ENCODE data around the gene DCST2. TPM values are rescaled to one million over a fixed set of nuclear protein-coding genes. Genes with fewer than 3 reads are reported as not detected.
"Not testable (repeated sequence)": the region's sequence is repeated elsewhere in the genome, so short reads cannot be mapped to it uniquely, and the experiment has no call there.

DCST2 gene
- total RNA-seq, 4 donors from 2014 or later, result 0.07 to 1.6 TPM; not detected in 2

DNA sequence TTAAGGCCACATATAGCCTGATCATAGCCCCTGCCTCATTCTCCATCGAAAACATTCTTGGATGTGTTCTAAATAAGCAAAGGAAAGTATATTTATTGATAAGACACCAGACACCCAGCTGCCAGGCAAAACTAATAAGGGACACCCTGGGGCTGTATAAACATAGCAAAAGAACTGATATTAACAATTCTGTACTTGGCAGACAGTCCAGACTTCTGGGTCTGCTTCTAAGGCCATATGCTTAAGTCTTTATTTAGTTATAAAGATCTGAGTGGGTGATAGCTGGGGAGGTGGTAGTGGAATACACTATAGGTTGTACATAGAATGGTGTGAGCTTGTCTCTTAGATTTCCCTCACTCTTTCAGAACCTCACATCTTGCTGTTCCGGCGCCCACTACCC, 55.2 kb downstream of the DCST2 start:
- no peak for DNase-seq
- Histone ChIP-seq H3K27ac (no peak overlapping the region), H3K36me3 (no peaks in the 10 kb centered on the region), H3K4me1 (no peaks in the 10 kb centered on the region), H3K27me3 (no peaks in the 10 kb centered on the region), H3K4me3 (no peak overlapping the region), H3K9me3 (no peaks in the 10 kb centered on the region)
- no peak for TF ChIP-seq POLR2A (IDR thresholded peaks at IDR 0.05)
- TF ChIP-seq, protein P1, sequence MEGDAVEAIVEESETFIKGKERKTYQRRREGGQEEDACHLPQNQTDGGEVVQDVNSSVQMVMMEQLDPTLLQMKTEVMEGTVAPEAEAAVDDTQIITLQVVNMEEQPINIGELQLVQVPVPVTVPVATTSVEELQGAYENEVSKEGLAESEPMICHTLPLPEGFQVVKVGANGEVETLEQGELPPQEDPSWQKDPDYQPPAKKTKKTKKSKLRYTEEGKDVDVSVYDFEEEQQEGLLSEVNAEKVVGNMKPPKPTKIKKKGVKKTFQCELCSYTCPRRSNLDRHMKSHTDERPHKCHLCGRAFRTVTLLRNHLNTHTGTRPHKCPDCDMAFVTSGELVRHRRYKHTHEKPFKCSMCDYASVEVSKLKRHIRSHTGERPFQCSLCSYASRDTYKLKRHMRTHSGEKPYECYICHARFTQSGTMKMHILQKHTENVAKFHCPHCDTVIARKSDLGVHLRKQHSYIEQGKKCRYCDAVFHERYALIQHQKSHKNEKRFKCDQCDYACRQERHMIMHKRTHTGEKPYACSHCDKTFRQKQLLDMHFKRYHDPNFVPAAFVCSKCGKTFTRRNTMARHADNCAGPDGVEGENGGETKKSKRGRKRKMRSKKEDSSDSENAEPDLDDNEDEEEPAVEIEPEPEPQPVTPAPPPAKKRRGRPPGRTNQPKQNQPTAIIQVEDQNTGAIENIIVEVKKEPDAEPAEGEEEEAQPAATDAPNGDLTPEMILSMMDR (IDR thresholded peaks at IDR 0.05), result no peak
- intact Hi-C loops (cut with DNase I; ENCODE audit: low total_unique reads), result no loop called here

DNA sequence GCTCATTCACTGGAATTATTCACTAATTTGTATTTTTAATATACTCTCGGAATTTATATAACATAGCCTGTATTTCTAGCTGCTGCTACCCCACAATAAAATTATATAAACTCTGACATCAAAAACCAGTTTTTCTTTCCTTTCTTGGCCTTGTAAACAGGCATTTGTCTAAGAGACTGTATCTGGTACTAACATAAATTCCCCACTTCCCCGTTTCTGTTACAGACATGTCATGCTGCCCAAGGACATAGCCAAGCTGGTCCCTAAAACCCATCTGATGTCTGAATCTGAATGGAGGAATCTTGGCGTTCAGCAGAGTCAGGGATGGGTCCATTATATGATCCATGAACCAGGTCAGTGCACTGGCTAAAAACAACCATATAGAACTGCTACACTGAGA, 55.8 kb downstream of the DCST2 start:
- intact Hi-C loops (cut with DNase I; ENCODE audit: low total_unique reads); H3K36me3 ChIP-seq; H3K27me3 ChIP-seq; DNase-seq; H3K4me3 ChIP-seq; H3K4me1 ChIP-seq; H3K27ac ChIP-seq; H3K9me3 ChIP-seq: not testable (repeated sequence)

DNA sequence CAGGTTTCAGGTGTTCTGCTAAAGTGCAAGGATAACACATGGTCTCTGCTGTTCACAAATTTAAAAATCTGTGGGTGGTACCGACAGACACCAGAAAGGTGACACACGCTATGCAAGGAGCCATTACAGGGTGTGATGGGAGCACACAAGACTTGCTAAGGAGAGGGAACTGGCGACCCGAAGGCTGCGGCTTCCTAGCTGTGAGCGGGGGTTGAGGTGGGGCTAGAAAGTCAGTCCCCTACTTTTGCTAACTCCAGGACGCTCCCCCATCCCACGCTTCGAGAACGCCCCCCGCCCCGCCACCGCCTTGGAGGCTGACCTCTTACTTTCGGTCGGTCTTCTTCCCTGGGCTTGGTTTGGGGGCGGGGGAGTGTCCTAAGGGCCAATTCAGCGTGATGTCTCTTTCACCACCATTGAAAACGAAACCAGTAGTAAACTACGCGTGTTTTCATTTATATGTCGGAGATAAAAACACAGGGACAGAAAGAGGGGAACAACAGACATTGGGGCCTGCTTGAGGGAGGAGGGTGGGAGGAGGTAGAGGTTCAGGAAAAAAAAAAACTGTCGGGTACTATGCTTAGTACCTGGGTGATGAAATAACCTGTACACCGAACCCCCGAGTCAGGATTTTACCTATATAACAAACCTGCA, 58.0 kb downstream of the DCST2 start:
- H3K4me3 ChIP-seq, result peak overlapping the region; percentile 50 to 73
- intact Hi-C loops (cut with DNase I; ENCODE audit: low total_unique reads), result no loop called here
- H3K27ac ChIP-seq, result peak overlapping the region; percentile 99
- H3K36me3 ChIP-seq, result no peaks in the 10 kb centered on the region
- DNase-seq, result peak; percentile 65 to 76
- peaks cover 0 to 8% of the 10 kb centered on the region in 2 donors for H3K4me1 ChIP-seq
- no peaks in the 10 kb centered on the region for H3K27me3 ChIP-seq
- TF ChIP-seq POLR2A (IDR thresholded peaks at IDR 0.05), result no peak
- TF ChIP-seq, protein P1 (IDR thresholded peaks at IDR 0.05), result peak in 1 of 4 experiments; percentile 2
- no peaks in the 10 kb centered on the region for H3K9me3 ChIP-seq

DNA sequence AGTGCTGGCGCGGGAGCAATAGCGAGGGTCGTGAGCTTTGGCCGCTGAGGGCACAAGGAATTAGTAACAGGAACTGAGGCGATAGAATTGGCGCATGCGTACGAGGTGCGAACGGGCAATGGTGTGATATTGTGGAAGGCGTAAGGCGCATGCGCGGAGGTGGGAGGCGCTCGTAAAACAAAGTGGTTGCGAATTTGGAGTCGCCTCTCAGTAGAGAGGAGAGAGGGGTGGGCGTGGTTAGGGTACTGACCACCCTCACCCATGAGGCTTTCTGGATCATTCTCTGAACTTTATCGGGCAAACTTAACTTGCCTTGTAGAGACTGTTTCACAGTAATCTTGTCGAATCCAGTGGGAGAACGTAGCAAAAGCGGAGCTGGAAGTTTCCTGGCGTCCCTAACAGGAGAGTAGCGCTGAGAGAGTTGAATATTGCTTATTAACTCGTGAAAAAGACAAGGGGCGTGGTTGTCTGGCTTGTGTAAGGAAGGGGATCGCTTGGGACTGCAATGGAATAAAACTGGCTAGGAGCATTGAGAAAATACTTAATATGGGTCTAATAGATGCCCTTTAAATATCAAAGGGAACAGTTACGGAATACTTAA, 58.7 kb downstream of the DCST2 start:
- peak overlapping the region; percentile 99 for H3K27ac ChIP-seq
- peak; percentile 94 to 96 for DNase-seq
- H3K4me3 ChIP-seq, result peak overlapping the region; percentile 50 to 73
- H3K9me3 ChIP-seq, result no peaks in the 10 kb centered on the region
- TF ChIP-seq POLR2A (IDR thresholded peaks at IDR 0.05), result peak; percentile 71 to 77
- TF ChIP-seq, protein P1 (IDR thresholded peaks at IDR 0.05), result no peak
- no peaks in the 10 kb centered on the region for H3K27me3 ChIP-seq
- H3K4me1 ChIP-seq, result peaks cover 3 to 8% of the 10 kb centered on the region in 2 donors
- no peaks in the 10 kb centered on the region for H3K36me3 ChIP-seq
- intact Hi-C loops (cut with DNase I; ENCODE audit: low total_unique reads), result no loop called here

DNA sequence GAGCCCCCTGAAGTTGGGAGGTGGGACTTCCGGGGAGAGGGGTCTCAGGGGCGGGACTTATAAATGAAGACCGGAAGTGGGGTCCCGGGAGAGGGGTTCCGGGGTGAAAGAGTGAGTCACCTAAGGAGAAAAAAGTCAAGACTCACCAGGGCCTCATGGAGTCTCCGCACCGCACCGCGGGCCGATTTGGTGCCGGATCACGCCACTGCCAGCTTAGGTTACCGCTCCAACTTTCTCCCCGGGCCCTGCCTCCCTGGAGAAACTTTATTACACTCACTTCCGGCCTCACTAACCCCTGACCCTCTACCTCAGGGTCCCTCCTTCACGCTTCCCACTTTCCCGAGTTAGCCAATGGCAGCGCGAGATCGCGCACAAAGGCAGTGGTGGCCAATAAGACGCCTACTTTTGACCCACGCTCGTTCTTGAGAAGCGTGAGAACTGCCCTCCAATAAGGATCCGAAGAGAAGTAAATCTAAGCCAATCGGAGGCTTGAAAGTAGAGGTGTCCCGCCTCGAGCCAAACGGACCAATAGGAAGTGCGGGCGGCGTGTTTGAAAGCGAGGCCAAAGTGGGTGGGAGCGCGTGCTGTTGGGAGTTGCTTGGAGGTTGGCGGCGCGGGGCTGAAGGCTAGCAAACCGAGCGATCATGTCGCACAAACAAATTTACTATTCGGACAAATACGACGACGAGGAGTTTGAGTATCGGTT, 59.3 kb downstream of the DCST2 start, which contains the start of gene CKS1B:
TSS of gene CKS1B (plus strand) at position 580 of the 706 bp plus-strand sequence. CDS start at position 645, 65 bp downstream.
- Histone ChIP-seq H3K27me3 (no peaks in the 10 kb centered on the region), H3K9me3 (no peaks in the 10 kb centered on the region), H3K4me3 (peak within 1 kb of the TSS; percentile 54 to 73), H3K36me3 (no peaks in the 10 kb centered on the region), H3K4me1 (peaks cover 3 to 8% of the 10 kb centered on the region in 2 donors), H3K27ac (peak within 1 kb of the TSS; percentile 99)
- TF ChIP-seq POLR2A (IDR thresholded peaks at IDR 0.05), result peak in 1 of 2 donors; percentile 45
- TF ChIP-seq, protein P1 (IDR thresholded peaks at IDR 0.05), result no peak
- intact Hi-C loops (cut with DNase I; ENCODE audit: low total_unique reads), result no loop called here
- peak; percentile 98 for DNase-seq
